ENCODE results near the gene SPSB1.

DNA sequence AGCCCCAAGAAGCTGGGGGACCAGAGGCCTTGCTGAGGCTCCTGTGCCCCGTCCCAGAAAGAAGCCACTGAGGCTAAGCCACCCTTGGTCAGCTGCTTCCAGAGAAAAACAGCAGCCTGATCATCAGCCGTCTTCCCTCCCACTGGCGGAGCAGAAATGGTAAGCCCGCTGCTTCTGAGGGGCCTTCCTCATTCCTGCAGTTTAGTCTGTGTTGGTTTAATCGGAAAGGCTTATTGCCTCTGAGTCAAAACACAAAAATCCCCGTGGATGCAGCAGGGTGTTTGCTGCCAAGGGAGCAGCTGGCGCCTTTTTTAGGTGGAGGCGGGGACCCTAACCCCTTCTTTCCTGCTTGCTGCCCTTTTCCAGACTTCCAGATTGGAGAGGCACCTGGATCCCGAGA lies 33.9 kb downstream of the SPSB1 start:
- no peak for TF ChIP-seq CTCF (IDR thresholded peaks at IDR 0.05)
- TF ChIP-seq POLR2A (IDR thresholded peaks at IDR 0.05) = peak in 1 of 2 donors; percentile 45

Data from uterus (tissue), 2 donors.